Sigmoid colon (tissue), 3 donors: ENCODE measurements around the gene CYB561.

Experiments
- CTCF ChIP-seq, 4 experiments: fragments of 450-650 bp in 3 of 4; fragments of 200-600 bp in 1 of 4; IDR thresholded peaks; one replicate each; pipeline ENCODE4 v1.5.1; 2016 to 2019; ENCODE audit warnings: antibody characterized with exemption in 4 of 4, mild to moderate bottlenecking in 3 of 4, moderate library complexity in 2 of 4
- POLR2A ChIP-seq, 2 donors: fragments of 450-650 bp; IDR thresholded peaks; one replicate each; pipeline ENCODE4 v1.6.1; 2016; ENCODE audit warnings: antibody characterized with exemption in 2 of 2, mild to moderate bottlenecking in 2 of 2, moderate library complexity in 2 of 2

- TF ChIP-seq CTCF (IDR thresholded peaks at IDR 0.05) (no peak), POLR2A (IDR thresholded peaks at IDR 0.05) (no peak)
These were observed 25.0 kb downstream of the CYB561 start for GRCh38 chr17:63420868-63421680.
